Panc1 (cell line): ENCODE data around the gene GFAP.

ENCODE experiments used
- POLR2AphosphoS5 ChIP-seq: IDR thresholded peaks from 2 replicates; pipeline ENCODE4 v1.6.1; 2012; ENCODE audit warnings: mild to moderate bottlenecking, low read depth, low read length, moderate library complexity
- SIN3A ChIP-seq: IDR thresholded peaks from 2 replicates; pipeline ENCODE4 v1.6.1; 2012; ENCODE audit warnings: low read depth, mild to moderate bottlenecking, low read length, moderate library complexity, borderline replicate concordance; ENCODE audit not compliant: insufficient read depth
- TCF7L2 ChIP-seq: IDR thresholded peaks from 2 replicates; pipeline ENCODE4 v1.6.1; 2011; ENCODE audit warnings: mild to moderate bottlenecking, low read depth, low read length, inconsistent platforms
- TF ChIP-seq, protein P1 (sequence below), 2 experiments: IDR thresholded peaks; 2 replicates each; pipeline ENCODE4 v1.6.1; 2011 to 2012; ENCODE audit warnings: low read depth in 2 of 2, control low read depth in 1 of 2, low read length in 1 of 2, mild to moderate bottlenecking in 1 of 2, moderate library complexity in 1 of 2; ENCODE audit not compliant: insufficient read depth in 1 of 2
- TF ChIP-seq, protein P2 (sequence below): fragments of 450-650 bp; IDR thresholded peaks from 2 replicates; pipeline ENCODE4 v1.5.1; 2017; ENCODE audit warnings: mild to moderate bottlenecking

- TF ChIP-seq, protein P1, sequence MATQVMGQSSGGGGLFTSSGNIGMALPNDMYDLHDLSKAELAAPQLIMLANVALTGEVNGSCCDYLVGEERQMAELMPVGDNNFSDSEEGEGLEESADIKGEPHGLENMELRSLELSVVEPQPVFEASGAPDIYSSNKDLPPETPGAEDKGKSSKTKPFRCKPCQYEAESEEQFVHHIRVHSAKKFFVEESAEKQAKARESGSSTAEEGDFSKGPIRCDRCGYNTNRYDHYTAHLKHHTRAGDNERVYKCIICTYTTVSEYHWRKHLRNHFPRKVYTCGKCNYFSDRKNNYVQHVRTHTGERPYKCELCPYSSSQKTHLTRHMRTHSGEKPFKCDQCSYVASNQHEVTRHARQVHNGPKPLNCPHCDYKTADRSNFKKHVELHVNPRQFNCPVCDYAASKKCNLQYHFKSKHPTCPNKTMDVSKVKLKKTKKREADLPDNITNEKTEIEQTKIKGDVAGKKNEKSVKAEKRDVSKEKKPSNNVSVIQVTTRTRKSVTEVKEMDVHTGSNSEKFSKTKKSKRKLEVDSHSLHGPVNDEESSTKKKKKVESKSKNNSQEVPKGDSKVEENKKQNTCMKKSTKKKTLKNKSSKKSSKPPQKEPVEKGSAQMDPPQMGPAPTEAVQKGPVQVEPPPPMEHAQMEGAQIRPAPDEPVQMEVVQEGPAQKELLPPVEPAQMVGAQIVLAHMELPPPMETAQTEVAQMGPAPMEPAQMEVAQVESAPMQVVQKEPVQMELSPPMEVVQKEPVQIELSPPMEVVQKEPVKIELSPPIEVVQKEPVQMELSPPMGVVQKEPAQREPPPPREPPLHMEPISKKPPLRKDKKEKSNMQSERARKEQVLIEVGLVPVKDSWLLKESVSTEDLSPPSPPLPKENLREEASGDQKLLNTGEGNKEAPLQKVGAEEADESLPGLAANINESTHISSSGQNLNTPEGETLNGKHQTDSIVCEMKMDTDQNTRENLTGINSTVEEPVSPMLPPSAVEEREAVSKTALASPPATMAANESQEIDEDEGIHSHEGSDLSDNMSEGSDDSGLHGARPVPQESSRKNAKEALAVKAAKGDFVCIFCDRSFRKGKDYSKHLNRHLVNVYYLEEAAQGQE (IDR thresholded peaks at IDR 0.05; ENCODE audit: insufficient read depth in 1 of 2, low read depth in 2 of 2, low read length in 1 of 2), result no peak
- TF ChIP-seq, protein P2, sequence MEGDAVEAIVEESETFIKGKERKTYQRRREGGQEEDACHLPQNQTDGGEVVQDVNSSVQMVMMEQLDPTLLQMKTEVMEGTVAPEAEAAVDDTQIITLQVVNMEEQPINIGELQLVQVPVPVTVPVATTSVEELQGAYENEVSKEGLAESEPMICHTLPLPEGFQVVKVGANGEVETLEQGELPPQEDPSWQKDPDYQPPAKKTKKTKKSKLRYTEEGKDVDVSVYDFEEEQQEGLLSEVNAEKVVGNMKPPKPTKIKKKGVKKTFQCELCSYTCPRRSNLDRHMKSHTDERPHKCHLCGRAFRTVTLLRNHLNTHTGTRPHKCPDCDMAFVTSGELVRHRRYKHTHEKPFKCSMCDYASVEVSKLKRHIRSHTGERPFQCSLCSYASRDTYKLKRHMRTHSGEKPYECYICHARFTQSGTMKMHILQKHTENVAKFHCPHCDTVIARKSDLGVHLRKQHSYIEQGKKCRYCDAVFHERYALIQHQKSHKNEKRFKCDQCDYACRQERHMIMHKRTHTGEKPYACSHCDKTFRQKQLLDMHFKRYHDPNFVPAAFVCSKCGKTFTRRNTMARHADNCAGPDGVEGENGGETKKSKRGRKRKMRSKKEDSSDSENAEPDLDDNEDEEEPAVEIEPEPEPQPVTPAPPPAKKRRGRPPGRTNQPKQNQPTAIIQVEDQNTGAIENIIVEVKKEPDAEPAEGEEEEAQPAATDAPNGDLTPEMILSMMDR, result no peak
- TF ChIP-seq POLR2AphosphoS5, result no peak
- no peak for TF ChIP-seq SIN3A
- no peak for TF ChIP-seq TCF7L2
These were observed 17.4 kb upstream of the GFAP start for GRCh38 chr17:44932787-44933097.
